Measurements from ENCODE around the gene LYSMD1. TPM values are rescaled to one million over a fixed set of nuclear protein-coding genes. Genes with fewer than 3 reads are reported as not detected.

Gene LYSMD1
- total RNA-seq, 1 donor from 2014 or later, result 11.4 TPM

DNA sequence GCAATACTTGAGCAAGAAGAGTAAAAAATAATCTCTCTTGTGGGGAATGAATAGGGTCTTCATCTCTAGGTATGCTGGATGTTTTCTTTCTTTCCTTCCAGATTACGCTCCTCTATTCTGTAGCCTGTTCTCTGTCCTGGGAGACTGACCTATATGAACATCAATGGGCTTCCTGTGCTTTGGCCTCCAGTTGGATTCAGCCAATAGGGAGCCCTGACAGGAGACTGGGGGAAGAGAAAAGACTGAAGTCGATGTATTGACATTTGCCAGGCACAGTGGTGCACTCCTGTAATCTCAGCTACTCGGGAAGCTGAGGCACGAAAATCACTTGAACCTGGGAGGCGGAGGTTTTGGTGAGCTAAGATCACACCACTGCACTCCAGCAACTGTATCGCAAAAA lies 36.9 kb downstream of the LYSMD1 start:
- H3K9me3 Mint-ChIP-seq, result no peaks in the 10 kb centered on the region
- H3K36me3 Mint-ChIP-seq, result no peaks in the 10 kb centered on the region
- H3K4me3 Mint-ChIP-seq, result no peak overlapping the region
- TF ChIP-seq, protein P1, sequence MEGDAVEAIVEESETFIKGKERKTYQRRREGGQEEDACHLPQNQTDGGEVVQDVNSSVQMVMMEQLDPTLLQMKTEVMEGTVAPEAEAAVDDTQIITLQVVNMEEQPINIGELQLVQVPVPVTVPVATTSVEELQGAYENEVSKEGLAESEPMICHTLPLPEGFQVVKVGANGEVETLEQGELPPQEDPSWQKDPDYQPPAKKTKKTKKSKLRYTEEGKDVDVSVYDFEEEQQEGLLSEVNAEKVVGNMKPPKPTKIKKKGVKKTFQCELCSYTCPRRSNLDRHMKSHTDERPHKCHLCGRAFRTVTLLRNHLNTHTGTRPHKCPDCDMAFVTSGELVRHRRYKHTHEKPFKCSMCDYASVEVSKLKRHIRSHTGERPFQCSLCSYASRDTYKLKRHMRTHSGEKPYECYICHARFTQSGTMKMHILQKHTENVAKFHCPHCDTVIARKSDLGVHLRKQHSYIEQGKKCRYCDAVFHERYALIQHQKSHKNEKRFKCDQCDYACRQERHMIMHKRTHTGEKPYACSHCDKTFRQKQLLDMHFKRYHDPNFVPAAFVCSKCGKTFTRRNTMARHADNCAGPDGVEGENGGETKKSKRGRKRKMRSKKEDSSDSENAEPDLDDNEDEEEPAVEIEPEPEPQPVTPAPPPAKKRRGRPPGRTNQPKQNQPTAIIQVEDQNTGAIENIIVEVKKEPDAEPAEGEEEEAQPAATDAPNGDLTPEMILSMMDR (IDR thresholded peaks at IDR 0.05; ENCODE audit: unreplicated experiment), result no peak
- H3K4me1 Mint-ChIP-seq, result peaks cover 10% of the 10 kb centered on the region
- no peak overlapping the region for H3K27ac Mint-ChIP-seq
- peaks cover 21% of the 10 kb centered on the region for H3K27me3 Mint-ChIP-seq (ENCODE audit: low read depth)
- no peak for DNase-seq (ENCODE audit: low spot score in 2 of 2, unreplicated experiment in 2 of 2)

DNA sequence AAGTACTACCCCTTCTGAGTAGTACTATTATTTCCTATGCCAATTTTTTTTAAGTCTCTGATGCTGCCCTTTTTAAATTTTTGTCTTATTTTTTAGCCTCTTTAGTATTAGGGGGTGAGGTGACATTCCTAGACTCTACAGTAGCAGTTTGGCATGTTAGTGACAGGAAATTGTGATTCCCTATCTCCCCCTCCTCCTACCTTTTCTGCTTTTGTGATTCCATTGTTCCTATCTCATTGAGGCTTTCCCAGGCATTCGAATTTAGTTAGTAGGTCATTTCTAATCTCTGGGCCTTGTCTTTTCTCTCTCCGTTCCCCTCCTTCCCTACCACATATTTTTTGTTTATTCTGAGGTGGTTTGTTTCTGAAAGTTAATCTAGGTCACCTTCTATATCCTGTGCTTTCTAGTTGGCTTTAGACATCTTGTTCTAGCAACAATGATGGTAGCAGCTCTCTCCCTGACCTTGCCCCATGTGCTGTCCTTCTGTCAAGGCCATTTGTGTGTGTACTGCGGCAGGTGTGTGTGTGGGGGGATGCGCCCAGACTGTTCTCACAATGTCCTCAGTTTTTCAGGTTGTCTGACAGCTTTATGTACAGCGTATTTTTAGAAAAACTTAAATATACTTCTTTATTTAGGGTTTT lies 40.8 kb downstream of the LYSMD1 start:
- TF ChIP-seq, protein P1 (IDR thresholded peaks at IDR 0.05; ENCODE audit: unreplicated experiment), result no peak
- H3K27ac Mint-ChIP-seq, result no peak overlapping the region
- no peaks in the 10 kb centered on the region for H3K27me3 Mint-ChIP-seq (ENCODE audit: low read depth)
- H3K9me3 Mint-ChIP-seq, result no peaks in the 10 kb centered on the region
- H3K4me1 Mint-ChIP-seq, result no peaks in the 10 kb centered on the region
- H3K36me3 Mint-ChIP-seq, result peaks cover 7% of the 10 kb centered on the region
- DNase-seq (ENCODE audit: low spot score in 2 of 2, unreplicated experiment in 2 of 2), result no peak
- H3K4me3 Mint-ChIP-seq, result no peak overlapping the region

DNA sequence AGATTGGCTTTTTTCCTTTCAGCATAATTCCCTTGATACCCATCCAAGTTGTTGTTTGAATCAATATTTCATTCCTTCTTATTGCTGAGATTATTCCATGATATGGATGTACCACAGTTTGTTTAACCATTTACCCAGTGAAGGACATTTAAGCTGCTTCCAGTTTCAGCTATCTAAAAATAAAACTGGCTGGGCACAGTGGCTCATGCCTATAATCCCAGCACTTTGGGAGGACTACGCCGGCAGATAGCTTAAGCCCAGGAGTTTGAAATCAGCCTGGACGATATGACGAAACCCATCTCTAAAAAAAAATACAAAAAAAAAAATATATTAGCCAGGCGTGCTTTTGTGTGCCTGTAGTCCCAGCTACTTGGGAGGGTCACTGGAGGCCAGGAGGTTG lies 51.8 kb downstream of the LYSMD1 start:
- Mint-ChIP-seq H3K27me3 (ENCODE audit: low read depth) (no peaks in the 10 kb centered on the region), H3K27ac (no peak overlapping the region), H3K4me3 (no peak overlapping the region), H3K9me3 (no peaks in the 10 kb centered on the region), H3K4me1 (no peaks in the 10 kb centered on the region), H3K36me3 (peaks cover 5% of the 10 kb centered on the region)
- TF ChIP-seq, protein P1 (IDR thresholded peaks at IDR 0.05; ENCODE audit: unreplicated experiment), result no peak
- DNase-seq (ENCODE audit: low spot score in 2 of 2, unreplicated experiment in 2 of 2), result no peak

Other genes with a start within 250 kb of the LYSMD1 start
- gene SETDB1, start 239.5 kb downstream of the LYSMD1 start, total RNA-seq, result 101 to 103 TPM (median 101 TPM) in 3 replicates
- 127 to 137 TPM (median 132 TPM) in 3 replicates for gene CERS2, start 191.1 kb downstream of the LYSMD1 start, total RNA-seq
- 1.2 TPM in 3 replicates for gene ANXA9, start 183.6 kb downstream of the LYSMD1 start, total RNA-seq
- gene MINDY1, start 159.0 kb downstream of the LYSMD1 start, total RNA-seq, result 29.7 to 31.7 TPM (median 30.9 TPM) in 3 replicates
- gene PRUNE1, start 157.5 kb downstream of the LYSMD1 start, total RNA-seq, result 25.0 to 25.8 TPM (median 25.4 TPM) in 3 replicates
- gene BNIPL, start 129.3 kb downstream of the LYSMD1 start, total RNA-seq, result 4.2 to 5.7 TPM (median 4.6 TPM) in 3 replicates
- 4.2 to 4.6 TPM (median 4.2 TPM) in 3 replicates for gene C1orf56, start 118.2 kb downstream of the LYSMD1 start, total RNA-seq
- gene CDC42SE1, start 106.3 kb downstream of the LYSMD1 start, total RNA-seq, result 93.4 to 97.8 TPM (median 97.0 TPM) in 3 replicates
- 16.3 to 18.9 TPM (median 16.9 TPM) in 3 replicates for gene MLLT11, start 105.5 kb downstream of the LYSMD1 start, total RNA-seq
- 10.5 to 11.9 TPM (median 11.6 TPM) in 3 replicates for gene GABPB2, start 95.1 kb downstream of the LYSMD1 start, total RNA-seq
- 14.9 to 15.0 TPM (median 14.9 TPM) in 3 replicates for gene SEMA6C, start 19.3 kb downstream of the LYSMD1 start, total RNA-seq
- not detected in 3 replicates for gene TNFAIP8L2, start 9.3 kb downstream of the LYSMD1 start, total RNA-seq
- gene SCNM1, start 242 bp upstream of the LYSMD1 start, total RNA-seq, result 34.9 to 37.1 TPM (median 36.9 TPM) in 3 replicates
- 0.77 to 1.7 TPM (median 1.1 TPM) in 3 replicates for gene TMOD4, start 10.1 kb upstream of the LYSMD1 start, total RNA-seq
- gene VPS72, start 24.3 kb upstream of the LYSMD1 start, total RNA-seq, result 76.8 to 87.2 TPM (median 82.3 TPM) in 3 replicates
- gene PIP5K1A, start 32.6 kb upstream of the LYSMD1 start, total RNA-seq, result 122 to 130 TPM (median 124 TPM) in 3 replicates
- gene PSMD4, start 88.8 kb upstream of the LYSMD1 start, total RNA-seq, result 114 to 127 TPM (median 126 TPM) in 3 replicates
- 32.1 to 37.2 TPM (median 32.3 TPM) in 3 replicates for gene ZNF687, start 116.4 kb upstream of the LYSMD1 start, total RNA-seq
- gene PI4KB, start 161.5 kb upstream of the LYSMD1 start, total RNA-seq, result 67.2 to 77.6 TPM (median 73.7 TPM) in 3 replicates
- gene RFX5, start 181.3 kb upstream of the LYSMD1 start, total RNA-seq, result 82.8 to 89.5 TPM (median 88.2 TPM) in 3 replicates
- 51.1 to 58.5 TPM (median 53.3 TPM) in 3 replicates for gene SELENBP1, start 206.8 kb upstream of the LYSMD1 start, total RNA-seq
- 202 to 207 TPM (median 202 TPM) in 3 replicates for gene PSMB4, start 233.7 kb upstream of the LYSMD1 start, total RNA-seq

All from mesothelial cell of epicardium (in vitro differentiated cells).